ENCODE measurements around the gene ATRN.

Gene ATRN

GRCh38 chr20:3483309-3483708 lies 12.5 kb downstream of the ATRN start:
- ChIA-PET CTCF (no interaction called here), POLR2A (no interaction called here)
- no peak for DNase-seq (ENCODE audit: extremely low spot score)
- TF ChIP-seq CTCF (IDR thresholded peaks at IDR 0.05; ENCODE audit: control extremely low read depth, extremely low read depth, low read depth, missing control alignments), result no peak

- no peak for TF ChIP-seq CTCF (IDR thresholded peaks at IDR 0.05; ENCODE audit: control extremely low read depth, extremely low read depth, low read depth, missing control alignments)
- DNase-seq (ENCODE audit: extremely low spot score), result no peak
- ChIA-PET CTCF (interaction anchor here (1.8 to 2.0 kb wide), 2 partner anchors 8 to 10 kb away, joined by 5 to 10 read pairs; no protein-coding TSS in a partner anchor), POLR2A (no interaction called here)
Observed at GRCh38 chr20:3483784-3484183, 13.0 kb downstream of the ATRN start.

- CTCF ChIA-PET, result interaction anchor here (2.0 kb wide), 1 partner anchor 10 kb away, joined by 10 read pairs; no protein-coding TSS in a partner anchor
- POLR2A ChIA-PET, result no interaction called here
- TF ChIP-seq CTCF (IDR thresholded peaks at IDR 0.05; ENCODE audit: control extremely low read depth, extremely low read depth, low read depth, missing control alignments), result no peak
- DNase-seq (ENCODE audit: extremely low spot score), result no peak
Observed at GRCh38 chr20:3485913-3486312, 15.1 kb downstream of the ATRN start.

GRCh38 chr20:3486850-3487249 lies 16.0 kb downstream of the ATRN start:
- ChIA-PET POLR2A (no interaction called here), CTCF (interaction anchor here (1.6 kb wide), 1 partner anchor 9 kb away, joined by 3 read pairs; no protein-coding TSS in a partner anchor)
- no peak for TF ChIP-seq CTCF (IDR thresholded peaks at IDR 0.05; ENCODE audit: control extremely low read depth, extremely low read depth, low read depth, missing control alignments)
- DNase-seq (ENCODE audit: extremely low spot score), result no peak

GRCh38 chr20:3492669-3493068 lies 21.9 kb downstream of the ATRN start:
- ChIA-PET CTCF (no interaction called here), POLR2A (no interaction called here)
- TF ChIP-seq CTCF (IDR thresholded peaks at IDR 0.05; ENCODE audit: control extremely low read depth, extremely low read depth, low read depth, missing control alignments), result no peak
- no peak for DNase-seq (ENCODE audit: extremely low spot score)

GRCh38 chr20:3494218-3494617 lies 23.4 kb downstream of the ATRN start:
- ChIA-PET POLR2A (no interaction called here), CTCF (interaction anchor here (1.5 kb wide), 1 partner anchor 11 kb away, joined by 5 read pairs; no protein-coding TSS in a partner anchor)
- TF ChIP-seq CTCF (IDR thresholded peaks at IDR 0.05; ENCODE audit: control extremely low read depth, extremely low read depth, low read depth, missing control alignments), result no peak
- no peak for DNase-seq (ENCODE audit: extremely low spot score)

- CTCF ChIA-PET, result interaction anchor here (1.2 kb wide), 1 partner anchor 60 kb away, joined by 3 read pairs; no protein-coding TSS in a partner anchor
- DNase-seq (ENCODE audit: extremely low spot score), result no peak
- no peak for TF ChIP-seq CTCF (IDR thresholded peaks at IDR 0.05; ENCODE audit: control extremely low read depth, extremely low read depth, low read depth, missing control alignments)
- POLR2A ChIA-PET, result no interaction called here
Observed at GRCh38 chr20:3502878-3503277, 32.1 kb downstream of the ATRN start.
